HCT116 (cell line): ENCODE measurements around the gene RTF1. TPM values are rescaled to one million over a fixed set of nuclear protein-coding genes. Genes with fewer than 3 reads are reported as not detected.

Experiments
- ATAC-seq: fragments of 200-7000 bp; cut with Tn5 transposase; 2 replicates; pipeline ENCODE4 v1.9.1; 2020; ENCODE audit warnings: mild to moderate bottlenecking, moderate library complexity
- BruUV-seq: library from RNA; stranded (reverse); fragments of 400-500 nt; replicated peaks from 2 replicates; lab custom pipeline; 2021; lab: Mats Ljungman, UMichigan
- CTCF ChIA-PET: fragments of 300-600 bp; sonication (Branson Sonifier 250); formaldehyde crosslinking; loops from one replicate; lab custom pipeline; 2021; ENCODE audit warnings: antibody characterized with exemption; lab: Charles Lee
- POLR2A ChIA-PET: fragments of 300-600, 350-600 bp; sonication (Branson Sonifier 250); formaldehyde crosslinking; loops from one replicate; lab custom pipeline; 2021; ENCODE audit warnings: antibody characterized with exemption; lab: Charles Lee
- RAD21 ChIA-PET, 2 experiments: fragments of 300-600 bp; sonication (Branson Sonifier 250); formaldehyde crosslinking; loops; one replicate each; lab custom pipeline; 2023; ENCODE audit warnings: low total read pairs in 2 of 2; ENCODE audit not compliant: uncharacterized antibody in 2 of 2, unreplicated experiment in 2 of 2, low non-redundant PET in 1 of 2; lab: Charles Lee
- DNase-seq: peaks from one replicate; pipeline ENCODE4 v3.0.0-alpha.2; 2010; ENCODE audit warnings: low read depth, low spot score
- H2AFZ ChIP-seq: fragments of 200-600 bp; shearing (Covaris generic), sonication (generic); 2 replicates; pipeline ENCODE4 v1.6.1; 2017; ENCODE audit warnings: low read depth, mixed run types, mixed read lengths, antibody characterized with exemption, low read length; ENCODE audit not compliant: poor library complexity, severe bottlenecking
- H3K27ac ChIP-seq: 2 replicates; pipeline ENCODE4 v1.5.1; 2012; ENCODE audit warnings: low read depth, low read length
- H3K27me3 ChIP-seq: fragments of 200-600 bp; sonication (generic); 2 replicates; pipeline ENCODE4 v1.6.1; 2016; ENCODE audit warnings: mixed run types, low read length, mixed read lengths; ENCODE audit not compliant: insufficient read depth
- H3K36me3 ChIP-seq, 2 experiments: fragments of 200-500 bp in 1 of 2; fragments of 200-600 bp in 1 of 2; sonication (Bioruptor generic) in 1 of 2; sonication (generic) in 1 of 2; 2 replicates each; pipeline versions ENCODE4 v1.5.1 to v1.6.1; 2014 to 2016; ENCODE audit warnings: low read length in 2 of 2, inconsistent platforms in 1 of 2, mixed read lengths in 1 of 2, mixed run types in 1 of 2; ENCODE audit not compliant: insufficient read depth in 2 of 2, control insufficient read depth in 1 of 2
- H3K4me1 ChIP-seq, 2 experiments: fragments of 200-600 bp in 1 of 2; sonication (generic) in 1 of 2; 2 replicates each; pipeline versions ENCODE4 v1.5.1 to v1.6.1; 2012 to 2017; ENCODE audit warnings: low read length in 2 of 2, inconsistent platforms in 1 of 2, mild to moderate bottlenecking in 1 of 2, mixed read lengths in 1 of 2, mixed run types in 1 of 2, moderate library complexity in 1 of 2; ENCODE audit not compliant: insufficient read depth in 2 of 2, control insufficient read depth in 1 of 2
- H3K4me2 ChIP-seq: fragments of 200-600 bp; sonication (generic); 2 replicates; pipeline ENCODE4 v1.6.1; 2017; ENCODE audit warnings: mixed run types, low read length, mixed read lengths
- H3K4me3 ChIP-seq, 2 experiments: fragments of 200-600 bp in 1 of 2; sonication (generic) in 1 of 2; replicated peaks in 1 of 2; 2 replicates each; pipeline ENCODE4 v1.5.1; 2011 to 2016; ENCODE audit warnings: low read length in 2 of 2, control low read depth in 1 of 2, low read depth in 1 of 2, mild to moderate bottlenecking in 1 of 2, mixed read lengths in 1 of 2, mixed run types in 1 of 2
- H3K79me2 ChIP-seq: fragments of 200-600 bp; sonication (generic); 2 replicates; pipeline ENCODE4 v1.6.1; 2017; ENCODE audit warnings: mild to moderate bottlenecking, mixed run types, low read length, moderate library complexity, mixed read lengths; ENCODE audit not compliant: insufficient read depth
- H3K9ac ChIP-seq: fragments of 200-600 bp; sonication (generic); 2 replicates; pipeline ENCODE4 v1.6.1; 2016; ENCODE audit warnings: low read length, mixed read lengths
- H3K9me2 ChIP-seq: fragments of 200-600 bp; sonication (generic), shearing (Covaris generic); 2 replicates; pipeline ENCODE4 v1.6.1; 2017; ENCODE audit warnings: mixed run types, mild to moderate bottlenecking, moderate library complexity; ENCODE audit not compliant: insufficient read depth
- H3K9me3 ChIP-seq, 2 experiments: fragments of 200-500 bp in 1 of 2; fragments of 200-600 bp in 1 of 2; sonication (Bioruptor generic) in 1 of 2; sonication (generic) in 1 of 2; 2 replicates each; pipeline ENCODE4 v1.6.1; 2014 to 2017; ENCODE audit warnings: low read length in 2 of 2, mixed read lengths in 2 of 2, inconsistent platforms in 1 of 2, low read depth in 1 of 2, mild to moderate bottlenecking in 1 of 2, mixed run types in 1 of 2, moderate library complexity in 1 of 2; ENCODE audit not compliant: control insufficient read depth in 1 of 2, insufficient read depth in 1 of 2
- H4K20me1 ChIP-seq: fragments of 200-600 bp; sonication (generic), shearing (Covaris generic); 2 replicates; pipeline ENCODE4 v1.6.1; 2017; ENCODE audit warnings: mixed run types, mild to moderate bottlenecking, moderate library complexity; ENCODE audit not compliant: insufficient read depth
- CBX3 ChIP-seq: IDR thresholded peaks from 2 replicates; pipeline ENCODE4 v1.6.1; 2012; ENCODE audit warnings: low read depth
- EGR1 ChIP-seq: IDR thresholded peaks from 2 replicates; pipeline ENCODE4 v1.6.1; 2012; ENCODE audit warnings: low read depth
- EZH2 ChIP-seq: fragments of 200-600 bp; sonication (generic); IDR thresholded peaks from 2 replicates; pipeline ENCODE4 v1.6.1; 2017; ENCODE audit warnings: antibody characterized with exemption, mixed run types
- EZH2phosphoT487 ChIP-seq: fragments of 200-600 bp; IDR thresholded peaks from 2 replicates; pipeline ENCODE4 v1.6.1; 2018; ENCODE audit warnings: antibody characterized with exemption, borderline replicate concordance
- FOSL1 ChIP-seq: IDR thresholded peaks from 2 replicates; pipeline ENCODE4 v1.6.1; 2012; ENCODE audit warnings: low read depth
- POLR2AphosphoS5 ChIP-seq: IDR thresholded peaks from 2 replicates; pipeline ENCODE4 v1.6.1; 2011; ENCODE audit warnings: mild to moderate bottlenecking, low read depth, low read length, moderate library complexity
- SIN3A ChIP-seq: IDR thresholded peaks from 2 replicates; pipeline ENCODE4 v1.6.1; 2012; ENCODE audit warnings: low read depth
- ZFX ChIP-seq: fragments of 450-650 bp; IDR thresholded peaks from 2 replicates; pipeline ENCODE4 v1.6.1; 2017
- intact Hi-C: fragments of 100-400 bp; cut with micrococcal nuclease; formaldehyde crosslinking; loops from 2 replicates; pipeline ENCODE4 v1.10.0; 2022
- total RNA-seq: library from RNA; stranded (reverse); gene quantifications from one replicate; pipeline ENCODE4 v1.2.1, GENCODE V29; 2021; ENCODE audit not compliant: unreplicated experiment
- TF ChIP-seq, protein P1 (sequence below), 3 experiments: fragments of 200-600 bp in 1 of 3; sonication (generic) in 1 of 3; IDR thresholded peaks in 2 of 3; conservative IDR thresholded peaks in 1 of 3; 2 replicates each; pipeline ENCODE4 v1.5.1; 2012 to 2017; ENCODE audit warnings: low read depth in 2 of 3, low read length in 2 of 3, antibody characterized with exemption in 1 of 3, borderline replicate concordance in 1 of 3, control low read depth in 1 of 3, mild to moderate bottlenecking in 1 of 3, mixed read lengths in 1 of 3, mixed run types in 1 of 3, moderate library complexity in 1 of 3; ENCODE audit not compliant: insufficient read depth in 1 of 3

Gene RTF1
- total RNA-seq, 1 experiment from 2014 or later: 27.5 TPM

DNA sequence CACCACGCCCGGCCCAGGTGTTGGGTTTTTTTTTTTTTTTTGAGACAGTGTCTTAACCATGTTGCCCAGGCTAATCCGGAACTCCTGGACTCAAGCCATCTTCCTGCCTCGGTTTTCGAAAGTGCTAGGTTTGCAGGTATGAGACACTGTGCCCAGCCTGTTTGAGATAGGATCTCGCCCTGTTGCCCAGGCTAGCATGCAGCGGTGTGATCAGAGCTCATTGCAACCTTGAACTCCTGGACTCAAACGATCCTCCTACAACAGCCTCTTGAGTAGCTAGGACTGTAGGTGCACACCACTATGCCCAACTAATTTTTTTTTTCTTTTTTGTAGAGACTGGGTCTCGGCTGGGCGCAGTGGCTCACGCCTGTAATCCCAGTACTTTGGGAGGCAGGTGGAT is 56.5 kb downstream of the RTF1 start:
- no TSS peak for BruUV-seq
- H3K9me3 ChIP-seq: no peaks in the 10 kb centered on the region

DNA sequence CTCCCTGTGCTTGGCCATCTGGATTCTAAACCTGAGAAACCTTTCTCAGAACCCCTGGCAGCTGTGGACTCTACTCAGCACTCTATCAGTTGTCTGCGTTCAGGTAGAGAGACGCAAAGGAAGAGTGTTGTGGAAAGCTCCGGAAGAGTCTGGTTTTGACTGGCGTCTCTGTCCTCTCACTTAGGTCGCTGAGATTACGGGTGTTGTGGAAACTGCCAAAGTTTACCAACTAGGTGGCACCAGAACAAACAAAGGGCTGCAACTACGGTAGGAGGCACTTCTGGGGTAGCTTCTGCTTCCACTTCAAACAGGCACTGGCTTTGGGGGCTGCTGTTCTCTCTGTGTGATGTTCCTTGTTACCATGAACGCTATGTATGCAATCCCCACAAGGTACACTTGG is 57.5 kb downstream of the RTF1 start:
- H3K4me2 ChIP-seq: no peak overlapping the region
- no peaks in the 10 kb centered on the region for H3K9me2 ChIP-seq
- ChIA-PET RAD21 (no interaction called here), POLR2A (interaction anchor here (1.9 kb wide), 1 partner anchor 9 kb away, joined by 5 read pairs; no protein-coding TSS in a partner anchor), CTCF (interaction anchor here (1.4 kb wide), 1 partner anchor 9 kb away, joined by 5 read pairs; no protein-coding TSS in a partner anchor)
- no peaks in the 10 kb centered on the region for H3K79me2 ChIP-seq
- H3K9me3 ChIP-seq: no peaks in the 10 kb centered on the region
- ATAC-seq (no peak), DNase-seq (no peak)
- no peaks in the 10 kb centered on the region for H3K4me1 ChIP-seq
- H3K36me3 ChIP-seq: peaks cover 40% of the 10 kb centered on the region in 2 experiments
- H3K4me3 ChIP-seq: no peak overlapping the region
- no peak overlapping the region for H3K9ac ChIP-seq
- H2AFZ ChIP-seq: no peak overlapping the region
- no peak for TF ChIP-seq FOSL1
- no peak for TF ChIP-seq EZH2
- TF ChIP-seq SIN3A: no peak
- TF ChIP-seq, protein P1, sequence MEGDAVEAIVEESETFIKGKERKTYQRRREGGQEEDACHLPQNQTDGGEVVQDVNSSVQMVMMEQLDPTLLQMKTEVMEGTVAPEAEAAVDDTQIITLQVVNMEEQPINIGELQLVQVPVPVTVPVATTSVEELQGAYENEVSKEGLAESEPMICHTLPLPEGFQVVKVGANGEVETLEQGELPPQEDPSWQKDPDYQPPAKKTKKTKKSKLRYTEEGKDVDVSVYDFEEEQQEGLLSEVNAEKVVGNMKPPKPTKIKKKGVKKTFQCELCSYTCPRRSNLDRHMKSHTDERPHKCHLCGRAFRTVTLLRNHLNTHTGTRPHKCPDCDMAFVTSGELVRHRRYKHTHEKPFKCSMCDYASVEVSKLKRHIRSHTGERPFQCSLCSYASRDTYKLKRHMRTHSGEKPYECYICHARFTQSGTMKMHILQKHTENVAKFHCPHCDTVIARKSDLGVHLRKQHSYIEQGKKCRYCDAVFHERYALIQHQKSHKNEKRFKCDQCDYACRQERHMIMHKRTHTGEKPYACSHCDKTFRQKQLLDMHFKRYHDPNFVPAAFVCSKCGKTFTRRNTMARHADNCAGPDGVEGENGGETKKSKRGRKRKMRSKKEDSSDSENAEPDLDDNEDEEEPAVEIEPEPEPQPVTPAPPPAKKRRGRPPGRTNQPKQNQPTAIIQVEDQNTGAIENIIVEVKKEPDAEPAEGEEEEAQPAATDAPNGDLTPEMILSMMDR (IDR thresholded peaks at IDR 0.05 in 2 of 3, conservative IDR thresholded peaks at IDR 0.05 in 1 of 3; ENCODE audit: borderline replicate concordance in 1 of 3, insufficient read depth in 1 of 3, low read depth in 2 of 3, low read length in 2 of 3): no peak
- no peak for TF ChIP-seq POLR2AphosphoS5
- TF ChIP-seq ZFX: no peak
- TF ChIP-seq CBX3: no peak
- no peak for TF ChIP-seq EZH2phosphoT487
- BruUV-seq: no TSS peak
- intact Hi-C loops: no loop called here
- no peak overlapping the region for H3K27ac ChIP-seq
- no peaks in the 10 kb centered on the region for H3K27me3 ChIP-seq
- no peaks in the 10 kb centered on the region for H4K20me1 ChIP-seq

More for the DNA sequence above, 56.5 kb downstream of the RTF1 start:
- RAD21 ChIA-PET: no interaction called here
- no peak for ATAC-seq
- no peak for TF ChIP-seq EGR1
- POLR2A ChIA-PET: no interaction called here
- no peaks in the 10 kb centered on the region for H3K4me1 ChIP-seq
- intact Hi-C loops: no loop called here
- no peaks in the 10 kb centered on the region for H4K20me1 ChIP-seq
- H3K27me3 ChIP-seq: no peaks in the 10 kb centered on the region
- no peak overlapping the region for H3K4me3 ChIP-seq
- H3K36me3 ChIP-seq: peaks cover 35 to 45% of the 10 kb centered on the region in 2 experiments
- H3K9ac ChIP-seq: no peak overlapping the region
- CTCF ChIA-PET: no interaction called here
- no peak overlapping the region for H3K27ac ChIP-seq
- no peak overlapping the region for H3K4me2 ChIP-seq
- no peak overlapping the region for H2AFZ ChIP-seq
- H3K9me2 ChIP-seq: no peaks in the 10 kb centered on the region
- DNase-seq: no peak
- 0 out of 2 replicates have a peak, but pooled peaks cover 3% of the 10 kb centered on the region for H3K79me2 ChIP-seq
